Adipose tissue (tissue), 3 donors: ENCODE results near the gene USP19. TPM values are rescaled to one million over a fixed set of nuclear protein-coding genes. Genes with fewer than 3 reads are reported as not detected.
A peak's percentile ranks its signal among the peaks of the same experiment; 100 is the strongest.

Experiments
- H3K27ac ChIP-seq: one replicate; pipeline ENCODE4 v1.5.1; 2013; ENCODE audit warnings: low read depth, low read length
- WGBS, 3 donors: extraction: QIAGEN DNeasy Blood & Tissue Kit; methylation state at CpG; one replicate each; pipeline ENCODE4 v1.1.7; 2013; 5-methylcytosine and 5-hydroxymethylcytosine counted together
- polyA plus RNA-seq, 3 donors: library from polyadenylated mRNA; stranded (reverse); fragments of 200-250 nt; gene quantifications; one replicate each; pipeline ENCODE4 v1.2.3, GENCODE V29; 2013
- donor health status: healthy with polysubstance abuse.
- donor health status: Bipolar disorder and iron deficiency.
- donor health status: healthy.

Gene USP19
- polyA plus RNA-seq, 3 donors: 17.6 to 29.8 (median 19.3) TPM

DNA sequence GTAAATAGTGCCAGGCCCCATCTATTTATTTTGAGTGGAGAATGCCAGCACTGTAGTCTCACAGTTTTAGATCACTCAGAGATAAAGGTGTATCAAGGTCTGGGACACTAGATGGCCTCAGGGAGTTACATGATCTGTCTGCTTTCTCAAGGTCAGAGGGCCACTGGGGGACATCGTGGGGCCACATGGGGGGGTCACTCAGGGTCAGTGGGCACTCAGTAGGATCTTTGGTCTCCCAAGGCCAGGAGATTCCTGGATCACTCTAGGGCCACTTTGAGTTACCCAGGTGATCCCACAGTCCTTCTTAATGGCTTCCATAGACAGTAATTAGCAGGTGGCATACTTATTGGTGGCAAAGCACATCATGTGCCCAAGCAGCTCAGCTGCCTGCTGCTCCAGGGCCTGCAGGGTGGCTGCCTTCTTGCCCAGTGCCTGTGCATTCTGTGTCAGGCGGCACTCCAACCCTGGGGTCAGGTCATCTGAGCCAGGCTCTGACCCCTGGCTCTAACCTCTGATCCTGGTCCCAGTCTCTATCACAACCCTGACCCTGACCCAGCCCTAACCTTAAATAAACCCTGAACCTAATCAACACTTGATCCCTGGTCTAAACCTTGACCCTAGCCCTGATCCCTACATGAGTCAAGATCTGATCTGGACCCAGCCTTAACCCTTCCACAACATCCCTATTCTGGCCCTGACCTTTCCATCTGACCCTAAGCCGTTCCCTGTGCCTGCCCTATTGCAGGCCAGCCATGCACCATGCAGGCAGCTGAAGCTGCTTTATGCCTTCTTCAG, 14.0 kb upstream of the USP19 start:
- WGBS, 3 donors: 63 to 68% (median 66%) methylated on average over 3 of the region's 3 CpGs
- no peak overlapping the region for H3K27ac ChIP-seq

DNA sequence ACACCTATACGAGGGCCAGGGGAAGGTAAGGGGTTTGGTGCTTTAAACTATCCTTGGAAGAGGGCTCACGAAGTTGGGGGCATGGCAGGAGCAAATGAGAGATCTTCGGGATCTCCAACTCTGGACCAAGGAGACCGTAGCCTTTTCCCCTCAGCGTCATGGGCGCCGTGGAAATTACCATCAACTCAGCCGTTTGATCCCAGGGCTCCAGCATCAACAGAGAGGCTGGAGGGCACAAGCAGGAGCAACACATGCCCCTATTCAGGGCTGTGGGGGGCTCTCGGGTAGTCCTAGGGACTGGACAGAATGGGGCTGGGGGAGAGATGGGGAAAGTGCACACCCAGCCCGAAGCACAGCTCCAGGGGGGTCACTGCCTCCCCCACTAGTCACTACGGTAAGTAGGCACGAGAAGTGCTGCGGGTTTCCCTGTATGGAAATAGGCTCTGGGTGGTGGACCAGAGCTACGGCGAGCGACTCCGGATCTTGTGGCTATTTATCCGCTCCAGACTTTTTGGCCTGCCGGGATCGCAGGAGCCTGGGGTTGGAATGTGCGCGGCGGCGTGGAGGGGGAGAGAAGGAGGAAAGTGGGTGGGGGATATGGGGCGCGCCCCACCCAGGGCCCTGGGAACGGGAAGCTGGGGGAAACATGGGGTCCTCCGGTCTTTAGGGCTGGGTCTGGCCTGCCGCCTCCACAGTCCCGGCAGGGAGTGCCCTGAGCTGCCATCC, 12.8 kb upstream of the USP19 start:
- WGBS, 3 donors: 1 to 7% (median 7%) methylated on average over 30 of the region's 30 CpGs

GRCh38 chr3:49132437-49133225, 12.0 kb upstream of the USP19 start, which contains the start of gene LAMB2:
TSS of gene LAMB2 (minus strand) at chr3:49133050. CDS start at chr3:49132867, 183 bp downstream.
- 2 to 21% (median 18%) methylated on average over 28 of the region's 28 CpGs for WGBS, 3 donors
- H3K27ac ChIP-seq: no peak within 1 kb of the TSS

More for the DNA sequence above, 12.8 kb upstream of the USP19 start:
- no peak overlapping the region for H3K27ac ChIP-seq

DNA sequence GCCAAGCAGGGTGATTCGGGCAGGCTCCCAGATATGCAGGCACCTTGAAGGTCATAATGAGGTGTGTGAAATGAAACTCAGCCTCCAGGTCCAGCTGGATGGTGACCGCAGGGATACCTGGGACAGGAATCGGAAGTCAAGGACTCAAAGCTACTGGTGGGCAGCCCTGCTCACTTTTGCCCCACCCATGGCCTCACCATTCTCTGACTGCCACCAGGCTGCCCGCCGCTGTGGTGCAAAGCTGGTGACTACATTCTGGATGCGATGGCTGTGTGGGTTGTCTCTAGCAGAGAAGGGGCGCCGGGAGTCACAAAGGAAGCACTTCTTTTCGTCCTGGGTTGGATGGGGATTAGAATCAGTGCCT, 11.4 kb upstream of the USP19 start:
- no peak overlapping the region for H3K27ac ChIP-seq
- 27 to 51% (median 49%) methylated on average over 9 of the region's 9 CpGs for WGBS, 3 donors

GRCh38 chr3:49131576-49131975, 11.0 kb upstream of the USP19 start:
- 82 to 93% (median 92%) methylated on average over 6 of the region's 6 CpGs for WGBS, 3 donors
- no peak overlapping the region for H3K27ac ChIP-seq

- no peak overlapping the region for H3K27ac ChIP-seq
- 71 to 78% (median 75%) methylated on average over 12 of the region's 12 CpGs for WGBS, 3 donors
These were observed 10.4 kb upstream of the USP19 start for GRCh38 chr3:49131040-49131439.

GRCh38 chr3:49124991-49125670, 4.5 kb upstream of the USP19 start:
- no peak overlapping the region for H3K27ac ChIP-seq
- WGBS, 3 donors: 79 to 81% (median 81%) methylated on average over 14 of the region's 14 CpGs

DNA sequence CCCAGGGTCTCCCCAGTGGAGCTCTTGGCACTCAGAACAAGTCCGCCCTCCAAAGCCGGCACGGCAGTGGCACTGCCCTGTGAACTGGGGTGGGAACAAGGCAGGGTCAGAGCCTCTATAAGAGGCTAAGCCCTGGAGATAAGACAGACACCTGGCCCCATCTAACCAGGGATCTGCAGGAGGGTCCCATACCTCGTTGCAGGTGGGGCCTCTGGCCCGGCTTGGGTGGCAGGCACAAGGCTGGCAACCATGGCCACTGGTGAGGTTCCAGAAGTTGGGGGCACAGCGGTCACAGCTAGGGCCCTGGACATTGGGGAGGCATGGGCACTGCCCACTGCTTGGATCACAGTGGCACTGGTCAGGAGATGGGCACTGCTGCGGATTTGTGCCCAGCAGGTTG, 3.6 kb upstream of the USP19 start:
- 89% methylated on average over 7 of the region's 7 CpGs for WGBS, 3 donors

GRCh38 chr3:49123687-49124086, 3.1 kb upstream of the USP19 start:
- no peak overlapping the region for H3K27ac ChIP-seq
- 90 to 94% (median 91%) methylated on average over 16 to 17 of the region's 17 CpGs for WGBS, 3 donors

More for the DNA sequence above, 3.6 kb upstream of the USP19 start:
- H3K27ac ChIP-seq: no peak overlapping the region

- WGBS, 3 donors: 91 to 95% (median 93%) methylated on average over 17 of the region's 17 CpGs
- no peak overlapping the region for H3K27ac ChIP-seq
These were observed 2.4 kb upstream of the USP19 start for GRCh38 chr3:49122886-49123545.

GRCh38 chr3:49122451-49122850, 1.8 kb upstream of the USP19 start:
- no peak overlapping the region for H3K27ac ChIP-seq
- WGBS, 3 donors: 79 to 91% (median 84%) methylated on average over 7 of the region's 7 CpGs

DNA sequence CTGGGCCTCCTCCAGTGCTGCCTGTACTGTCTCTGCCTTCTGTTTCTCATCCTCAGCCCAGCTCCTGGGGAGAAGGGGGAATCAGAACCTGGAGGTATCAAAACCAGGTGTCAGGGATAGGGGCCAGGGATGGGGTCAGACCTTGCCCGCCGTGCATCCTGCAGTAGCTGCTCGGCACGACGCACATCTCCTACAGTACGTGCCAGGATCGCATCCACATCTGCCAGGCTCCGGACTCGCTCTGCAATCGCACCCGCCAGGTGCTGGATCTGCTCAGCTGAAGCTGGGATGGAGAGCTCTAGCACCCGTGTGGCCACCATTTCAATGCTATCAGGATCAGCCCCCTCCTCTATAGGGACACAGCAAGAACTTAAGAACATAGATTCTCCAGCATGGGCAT, 1.4 kb upstream of the USP19 start:
- H3K27ac ChIP-seq: no peak overlapping the region
- WGBS, 3 donors: 93 to 96% (median 95%) methylated on average over 12 of the region's 12 CpGs

GRCh38 chr3:49121132-49121736, 611 bp upstream of the USP19 start:
- 73 to 76% (median 76%) methylated on average over 17 of the region's 17 CpGs for WGBS, 3 donors
- H3K27ac ChIP-seq: peak overlapping the region; percentile 6

DNA sequence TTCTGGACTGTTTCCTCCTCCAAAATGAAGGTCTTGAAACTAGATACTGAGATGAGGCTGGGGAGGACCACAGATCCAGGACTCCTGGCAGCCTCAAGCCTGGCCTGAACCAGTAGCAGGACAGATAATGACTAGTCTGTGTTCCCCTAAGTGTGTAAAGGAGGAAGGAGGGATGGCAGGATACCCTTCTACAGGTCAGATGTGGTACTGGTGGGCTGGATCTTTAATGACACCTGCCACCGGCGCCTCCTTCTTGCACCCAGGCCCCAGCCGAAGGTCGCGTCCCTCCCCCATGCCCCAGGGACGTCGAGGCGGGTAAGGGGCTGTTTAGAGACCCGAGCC, 556 bp downstream of the USP19 start:
- no peak overlapping the region for H3K27ac ChIP-seq
- WGBS, 3 donors: 0 to 1% (median 0%) methylated on average over 8 to 9 of the region's 9 CpGs

GRCh38 chr3:49119439-49119838, 1.2 kb downstream of the USP19 start:
- 53 to 60% (median 57%) methylated on average over 3 of the region's 3 CpGs for WGBS, 3 donors
- H3K27ac ChIP-seq: no peak overlapping the region

- WGBS, 3 donors: 52 to 77% (median 55%) methylated on average over 10 of the region's 10 CpGs
- no peak overlapping the region for H3K27ac ChIP-seq
These were observed 1.6 kb downstream of the USP19 start for GRCh38 chr3:49119036-49119435.

DNA sequence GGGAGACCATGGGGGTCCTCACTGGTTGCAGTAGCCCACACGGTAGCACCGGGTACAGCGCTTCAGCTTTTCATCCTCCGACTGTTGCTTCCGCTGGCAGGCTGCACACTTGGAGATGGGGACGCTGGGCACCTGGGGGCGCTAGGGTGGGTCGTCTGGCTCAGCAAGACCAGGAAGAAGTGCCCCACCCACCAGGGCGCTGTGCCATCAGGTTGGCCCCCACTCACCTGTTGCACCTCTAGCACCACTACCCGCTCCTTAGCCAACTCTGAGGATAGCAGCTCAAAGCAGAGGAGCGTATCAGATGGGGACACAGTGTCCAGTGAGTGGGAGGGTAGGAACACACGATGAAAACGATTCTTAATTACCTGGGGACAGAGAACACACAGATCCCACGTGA, 8.4 kb downstream of the USP19 start:
- WGBS, 3 donors: 87 to 90% (median 88%) methylated on average over 14 of the region's 14 CpGs
- H3K27ac ChIP-seq: no peak overlapping the region

DNA sequence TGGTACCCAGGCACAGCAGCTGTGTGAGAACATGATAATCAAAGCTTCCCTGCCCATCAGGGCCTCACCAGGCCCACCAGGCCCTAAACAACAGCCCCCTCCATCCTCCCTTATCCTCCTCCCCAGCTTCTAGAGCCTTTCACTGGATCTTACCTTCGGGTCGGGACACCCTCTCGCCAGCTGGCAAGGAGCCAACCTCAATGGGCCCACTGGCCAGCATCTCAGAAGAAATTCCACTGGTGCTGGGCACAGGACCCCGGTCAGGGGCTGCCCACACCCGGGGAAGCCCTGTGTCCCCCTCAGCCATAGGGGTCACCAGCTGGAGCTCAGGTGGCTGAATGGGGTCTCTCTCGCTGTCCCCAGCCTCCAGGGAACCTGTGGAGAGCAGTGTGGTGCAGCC, 9.3 kb downstream of the USP19 start:
- WGBS, 3 donors: 75 to 84% (median 76%) methylated on average over 6 of the region's 6 CpGs
- H3K27ac ChIP-seq: no peak overlapping the region
